ENCODE results near the gene PRIMA1. TPM values are rescaled to one million over a fixed set of nuclear protein-coding genes. Genes with fewer than 3 reads are reported as not detected.

The PRIMA1 gene
- total and polyA plus RNA-seq, 4 donors, result 0.22 to 0.78 (median 0.53) TPM

DNA sequence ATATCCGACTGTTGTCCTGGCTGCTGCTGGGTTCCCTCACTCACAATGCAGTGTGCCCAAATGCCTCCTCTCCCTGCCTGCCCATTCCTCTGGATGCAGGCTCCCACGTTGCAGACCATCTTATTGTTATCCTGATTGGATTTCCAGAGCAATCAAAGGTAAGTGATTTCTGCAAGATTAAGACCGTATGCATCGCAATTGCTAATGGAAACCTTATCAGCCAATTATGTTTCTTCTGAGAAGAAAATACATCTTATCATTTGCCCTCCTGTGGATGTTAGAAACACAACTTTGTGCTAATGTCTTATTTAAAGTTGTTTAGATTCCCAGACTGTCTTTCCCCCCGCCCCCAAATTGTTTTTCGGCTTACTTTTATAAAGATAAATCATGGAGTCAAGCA, 98.1 kb downstream of the PRIMA1 start:
- H3K27me3 ChIP-seq (ENCODE audit: control insufficient read depth in 3 of 3, insufficient read depth in 3 of 3, low read length in 2 of 3), result peaks cover 0 to 11% (median 2%) of the 10 kb centered on the region in 3 donors
- WGBS, 2 donors, result 63 to 73% methylated on average over 6 of the region's 6 CpGs
- no peak overlapping the region for H3K27ac ChIP-seq (ENCODE audit: low read depth in 1 of 2, low read length in 1 of 2)
- no peaks in the 10 kb centered on the region for H3K36me3 ChIP-seq (ENCODE audit: control insufficient read depth in 4 of 4, insufficient read depth in 4 of 4, low read length in 4 of 4)
- DNase-seq, result no peak
- H3K4me1 ChIP-seq (ENCODE audit: control insufficient read depth in 5 of 5, insufficient read depth in 5 of 5, low read length in 5 of 5), result no peaks in the 10 kb centered on the region
- peaks cover 0 to 4% (median 0%) of the 10 kb centered on the region in 4 donors for H3K9me3 ChIP-seq (ENCODE audit: control insufficient read depth in 4 of 4, insufficient read depth in 3 of 4, low read length in 3 of 4)
- no peak for ATAC-seq (ENCODE audit: insufficient read depth, low FRiP score)
- no peak overlapping the region for H3K4me3 ChIP-seq
- TF ChIP-seq, protein P1, sequence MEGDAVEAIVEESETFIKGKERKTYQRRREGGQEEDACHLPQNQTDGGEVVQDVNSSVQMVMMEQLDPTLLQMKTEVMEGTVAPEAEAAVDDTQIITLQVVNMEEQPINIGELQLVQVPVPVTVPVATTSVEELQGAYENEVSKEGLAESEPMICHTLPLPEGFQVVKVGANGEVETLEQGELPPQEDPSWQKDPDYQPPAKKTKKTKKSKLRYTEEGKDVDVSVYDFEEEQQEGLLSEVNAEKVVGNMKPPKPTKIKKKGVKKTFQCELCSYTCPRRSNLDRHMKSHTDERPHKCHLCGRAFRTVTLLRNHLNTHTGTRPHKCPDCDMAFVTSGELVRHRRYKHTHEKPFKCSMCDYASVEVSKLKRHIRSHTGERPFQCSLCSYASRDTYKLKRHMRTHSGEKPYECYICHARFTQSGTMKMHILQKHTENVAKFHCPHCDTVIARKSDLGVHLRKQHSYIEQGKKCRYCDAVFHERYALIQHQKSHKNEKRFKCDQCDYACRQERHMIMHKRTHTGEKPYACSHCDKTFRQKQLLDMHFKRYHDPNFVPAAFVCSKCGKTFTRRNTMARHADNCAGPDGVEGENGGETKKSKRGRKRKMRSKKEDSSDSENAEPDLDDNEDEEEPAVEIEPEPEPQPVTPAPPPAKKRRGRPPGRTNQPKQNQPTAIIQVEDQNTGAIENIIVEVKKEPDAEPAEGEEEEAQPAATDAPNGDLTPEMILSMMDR (IDR thresholded peaks at IDR 0.05; ENCODE audit: control extremely low read depth, extremely low read depth), result no peak
- H3K9ac ChIP-seq (ENCODE audit: insufficient read depth in 1 of 2, low read length in 2 of 2), result no peak overlapping the region

DNA sequence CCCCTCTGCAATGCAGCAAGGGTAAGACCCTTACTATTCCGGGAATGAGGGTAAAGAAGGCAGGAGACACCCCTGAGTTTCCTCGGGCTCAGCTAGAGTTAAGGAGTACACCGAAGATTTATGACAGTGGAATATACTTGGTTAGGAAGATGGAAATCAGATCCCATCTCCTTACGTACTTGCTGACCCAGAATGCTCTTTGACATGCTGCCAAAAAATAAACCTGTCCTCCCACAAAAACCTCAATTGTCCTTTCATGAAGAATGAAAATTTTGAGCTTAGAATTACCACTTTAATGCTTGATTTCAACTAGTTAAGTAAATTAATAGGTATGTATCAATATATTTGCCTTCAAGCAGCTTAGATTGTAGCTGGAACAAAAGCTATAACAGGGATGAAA, 99.5 kb downstream of the PRIMA1 start:
- Histone ChIP-seq H3K4me3 (no peak overlapping the region), H3K27me3 (ENCODE audit: control insufficient read depth in 3 of 3, insufficient read depth in 3 of 3, low read length in 2 of 3) (peaks cover 0 to 11% (median 2%) of the 10 kb centered on the region in 3 donors), H3K36me3 (ENCODE audit: control insufficient read depth in 4 of 4, insufficient read depth in 4 of 4, low read length in 4 of 4) (no peaks in the 10 kb centered on the region), H3K27ac (ENCODE audit: low read depth in 1 of 2, low read length in 1 of 2) (no peak overlapping the region), H3K9ac (ENCODE audit: insufficient read depth in 1 of 2, low read length in 2 of 2) (no peak overlapping the region), H3K9me3 (ENCODE audit: control insufficient read depth in 4 of 4, insufficient read depth in 3 of 4, low read length in 3 of 4) (peaks cover 0 to 4% (median 0%) of the 10 kb centered on the region in 4 donors), H3K4me1 (ENCODE audit: control insufficient read depth in 5 of 5, insufficient read depth in 5 of 5, low read length in 5 of 5) (no peaks in the 10 kb centered on the region)
- ATAC-seq (ENCODE audit: insufficient read depth, low FRiP score), result no peak
- TF ChIP-seq, protein P1 (IDR thresholded peaks at IDR 0.05; ENCODE audit: control extremely low read depth, extremely low read depth), result no peak
- DNase-seq, result no peak
- WGBS, 2 donors, result 55 to 71% methylated on average over 4 of the region's 4 CpGs

DNA sequence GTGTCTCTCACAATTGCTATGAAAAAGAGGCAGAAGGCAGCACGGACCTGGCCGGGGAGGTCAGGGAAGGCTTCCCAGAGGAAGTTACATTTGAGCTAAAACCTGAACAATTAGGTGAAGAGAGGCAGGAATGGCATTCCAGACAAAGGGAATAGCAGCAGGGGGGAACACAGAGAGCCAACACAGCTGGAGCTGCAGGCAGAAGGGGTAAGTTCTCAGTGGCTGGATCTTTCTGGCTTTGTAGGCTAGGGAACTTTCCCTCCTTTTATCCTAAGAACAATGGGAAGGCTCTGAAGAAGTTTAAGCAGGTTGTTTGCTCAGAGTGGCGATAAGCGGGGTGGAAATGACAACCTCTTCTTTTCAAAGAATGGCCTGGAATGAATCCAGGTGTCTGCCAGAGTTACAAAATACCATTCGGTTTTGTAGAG, 100.0 kb downstream of the PRIMA1 start:
- Histone ChIP-seq H3K4me3 (no peak overlapping the region), H3K9ac (ENCODE audit: insufficient read depth in 1 of 2, low read length in 2 of 2) (no peak overlapping the region), H3K27ac (ENCODE audit: low read depth in 1 of 2, low read length in 1 of 2) (no peak overlapping the region), H3K9me3 (ENCODE audit: control insufficient read depth in 4 of 4, insufficient read depth in 3 of 4, low read length in 3 of 4) (peaks cover 0 to 4% (median 0%) of the 10 kb centered on the region in 4 donors), H3K4me1 (ENCODE audit: control insufficient read depth in 5 of 5, insufficient read depth in 5 of 5, low read length in 5 of 5) (no peaks in the 10 kb centered on the region), H3K27me3 (ENCODE audit: control insufficient read depth in 3 of 3, insufficient read depth in 3 of 3, low read length in 2 of 3) (peaks cover 0 to 11% (median 2%) of the 10 kb centered on the region in 3 donors), H3K36me3 (ENCODE audit: control insufficient read depth in 4 of 4, insufficient read depth in 4 of 4, low read length in 4 of 4) (no peaks in the 10 kb centered on the region)
- 18 to 27% methylated on average over 5 of the region's 5 CpGs for WGBS, 2 donors
- no peak for ATAC-seq (ENCODE audit: insufficient read depth, low FRiP score)
- DNase-seq, result no peak
- TF ChIP-seq, protein P1 (IDR thresholded peaks at IDR 0.05; ENCODE audit: control extremely low read depth, extremely low read depth), result no peak

DNA sequence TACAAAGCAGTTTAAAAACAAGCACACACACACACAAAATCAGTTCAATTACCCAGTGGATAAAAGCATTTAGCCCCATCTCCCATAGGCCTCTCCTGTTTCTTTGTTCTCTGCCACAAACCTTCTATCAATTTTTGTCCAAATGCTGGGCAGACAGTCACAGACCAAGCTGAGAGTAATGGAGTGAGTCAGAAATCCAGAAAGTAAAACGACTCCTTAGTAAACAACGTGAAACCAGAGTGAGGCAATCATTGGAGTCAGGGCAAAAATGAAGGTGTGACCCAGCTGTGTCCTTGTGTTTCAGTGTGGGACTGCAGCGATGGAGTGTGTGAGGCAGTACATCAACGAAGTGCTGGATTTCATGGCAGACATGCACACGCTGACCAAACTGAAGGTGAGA, 102.0 kb downstream of the PRIMA1 start:
- Histone ChIP-seq H3K9ac (ENCODE audit: insufficient read depth in 1 of 2, low read length in 2 of 2) (no peak overlapping the region), H3K27ac (ENCODE audit: low read depth in 1 of 2, low read length in 1 of 2) (no peak overlapping the region), H3K36me3 (ENCODE audit: control insufficient read depth in 4 of 4, insufficient read depth in 4 of 4, low read length in 4 of 4) (no peaks in the 10 kb centered on the region), H3K27me3 (ENCODE audit: control insufficient read depth in 3 of 3, insufficient read depth in 3 of 3, low read length in 2 of 3) (peaks cover 0 to 11% (median 2%) of the 10 kb centered on the region in 3 donors), H3K4me1 (ENCODE audit: control insufficient read depth in 5 of 5, insufficient read depth in 5 of 5, low read length in 5 of 5) (no peaks in the 10 kb centered on the region), H3K4me3 (no peak overlapping the region), H3K9me3 (ENCODE audit: control insufficient read depth in 4 of 4, insufficient read depth in 3 of 4, low read length in 3 of 4) (peaks cover 0 to 1% (median 0%) of the 10 kb centered on the region in 4 donors)
- no peak for ATAC-seq (ENCODE audit: insufficient read depth, low FRiP score)
- TF ChIP-seq, protein P1 (IDR thresholded peaks at IDR 0.05; ENCODE audit: control extremely low read depth, extremely low read depth), result no peak
- DNase-seq, result no peak
- WGBS, 2 donors, result 61 to 71% methylated on average over 5 of the region's 5 CpGs

All from lung (tissue), 12 donors.